Mesenchymal stem cell (in vitro differentiated cells and primary cell): ENCODE measurements around the gene ITGB8. TPM values are rescaled to one million over a fixed set of nuclear protein-coding genes. Genes with fewer than 3 reads are reported as not detected.

Experiments
- DNase-seq: peaks from one replicate; pipeline ENCODE4 v3.0.0-alpha.2; 2013
- H2AFZ ChIP-seq: one replicate; pipeline ENCODE4 v1.6.1; 2013; ENCODE audit warnings: low read depth, mild to moderate bottlenecking, control low read depth, inconsistent platforms, low read length, moderate library complexity
- H2AK5ac ChIP-seq: 2 replicates; pipeline ENCODE4 v1.6.1; 2013; ENCODE audit warnings: low read length, moderate library complexity, mild to moderate bottlenecking, inconsistent platforms; ENCODE audit not compliant: severe bottlenecking
- H2BK120ac ChIP-seq: one replicate; pipeline ENCODE4 v1.6.1; 2013; ENCODE audit warnings: low read depth, mild to moderate bottlenecking, inconsistent platforms, low read length, moderate library complexity
- H2BK12ac ChIP-seq, 2 experiments: one replicate each; pipeline ENCODE4 v1.6.1; 2013; ENCODE audit warnings: inconsistent platforms in 2 of 2, low read length in 2 of 2, mild to moderate bottlenecking in 2 of 2, moderate library complexity in 2 of 2, control low read depth in 1 of 2
- H2BK15ac ChIP-seq: one replicate; pipeline ENCODE4 v1.6.1; 2013; ENCODE audit warnings: mild to moderate bottlenecking, low read depth, inconsistent platforms; ENCODE audit not compliant: poor library complexity, severe bottlenecking
- H2BK5ac ChIP-seq: 2 replicates; pipeline ENCODE4 v1.6.1; 2013; ENCODE audit warnings: low read depth, mild to moderate bottlenecking, low read length, control low read depth, inconsistent platforms; ENCODE audit not compliant: poor library complexity, severe bottlenecking
- H3K14ac ChIP-seq, 2 experiments: one replicate each; pipeline ENCODE4 v1.6.1; 2013; ENCODE audit warnings: inconsistent platforms in 2 of 2, low read length in 2 of 2, control low read depth in 1 of 2, mild to moderate bottlenecking in 1 of 2, moderate library complexity in 1 of 2
- H3K18ac ChIP-seq, 2 experiments: one replicate each; pipeline ENCODE4 v1.6.1; 2013; ENCODE audit warnings: inconsistent platforms in 2 of 2, low read length in 2 of 2, control low read depth in 1 of 2, low read depth in 1 of 2, mild to moderate bottlenecking in 1 of 2
- H3K23ac ChIP-seq, 2 experiments: one replicate each; pipeline ENCODE4 v1.6.1; 2013; ENCODE audit warnings: inconsistent platforms in 2 of 2, low read length in 2 of 2, mild to moderate bottlenecking in 2 of 2, moderate library complexity in 2 of 2, control low read depth in 1 of 2
- H3K27ac ChIP-seq: 2 replicates; pipeline ENCODE4 v1.5.1; 2013; ENCODE audit warnings: mild to moderate bottlenecking, moderate library complexity, low read length, control low read depth, inconsistent platforms; ENCODE audit not compliant: poor library complexity, severe bottlenecking
- H3K27me3 ChIP-seq, 2 experiments: 2 replicates each; pipeline versions ENCODE4 v1.6.1 to v1.7.0; 2013; ENCODE audit warnings: low read length in 2 of 2, mild to moderate bottlenecking in 2 of 2, moderate library complexity in 2 of 2, control low read depth in 1 of 2, inconsistent platforms in 1 of 2; ENCODE audit not compliant: control insufficient read depth in 1 of 2, insufficient read depth in 1 of 2
- H3K36me3 ChIP-seq, 2 experiments: 2 replicates each; pipeline versions ENCODE4 v1.6.1 to v1.7.0; 2013; ENCODE audit warnings: low read length in 2 of 2, control low read depth in 1 of 2, inconsistent platforms in 1 of 2, low read depth in 1 of 2, mild to moderate bottlenecking in 1 of 2; ENCODE audit not compliant: insufficient read depth in 2 of 2, control insufficient read depth in 1 of 2
- H3K4ac ChIP-seq, 2 experiments: one replicate each; pipeline ENCODE4 v1.6.1; 2013; ENCODE audit warnings: inconsistent platforms in 2 of 2, low read length in 2 of 2, mild to moderate bottlenecking in 2 of 2, moderate library complexity in 2 of 2, control low read depth in 1 of 2, low read depth in 1 of 2
- H3K4me1 ChIP-seq: 2 replicates; pipeline ENCODE4 v1.6.1; 2013; ENCODE audit warnings: low read depth, low read length, control low read depth; ENCODE audit not compliant: control insufficient read depth, insufficient read depth
- H3K4me2 ChIP-seq: 2 replicates; pipeline ENCODE4 v1.6.1; 2013; ENCODE audit warnings: low read length, mild to moderate bottlenecking, inconsistent platforms; ENCODE audit not compliant: poor library complexity, severe bottlenecking
- H3K4me3 ChIP-seq, 2 experiments: 2 replicates each; pipeline versions ENCODE4 v1.5.1 to v1.7.0; 2013; ENCODE audit warnings: low read length in 2 of 2, mild to moderate bottlenecking in 2 of 2, control low read depth in 1 of 2, low read depth in 1 of 2; ENCODE audit not compliant: insufficient read depth in 1 of 2
- H3K79me1 ChIP-seq: replicated peaks from 2 replicates; pipeline ENCODE4 v1.6.1; 2013; ENCODE audit warnings: mild to moderate bottlenecking, control low read depth, low read length, inconsistent platforms; ENCODE audit not compliant: poor library complexity, severe bottlenecking
- H3K9ac ChIP-seq: 2 replicates; pipeline ENCODE4 v1.7.0; 2013; ENCODE audit warnings: mild to moderate bottlenecking, low read length, moderate library complexity
- H3K9me3 ChIP-seq: 2 replicates; pipeline ENCODE4 v1.7.0; 2013; ENCODE audit warnings: mild to moderate bottlenecking, low read length; ENCODE audit not compliant: control insufficient read depth
- H4K8ac ChIP-seq: one replicate; pipeline ENCODE4 v1.6.1; 2013; ENCODE audit warnings: inconsistent platforms, mild to moderate bottlenecking, low read length, moderate library complexity
- H4K91ac ChIP-seq: one replicate; pipeline ENCODE4 v1.6.1; 2013; ENCODE audit warnings: mild to moderate bottlenecking, low read length, inconsistent platforms
- WGBS: methylation state at CpG from one replicate; pipeline ENCODE4 v1.1.7; 2013; ENCODE audit warnings: mixed read lengths; 5-methylcytosine and 5-hydroxymethylcytosine counted together
- polyA plus RNA-seq, 2 experiments: library from polyadenylated mRNA; stranded (reverse); fragments of 200-250 nt; gene quantifications; one replicate each; pipeline ENCODE4 v1.2.3, GENCODE V29; 2013

The ITGB8 gene
- 0.25 TPM for polyA plus RNA-seq (2013, experiment 1 of 2)
- 0.30 TPM for polyA plus RNA-seq (2013, experiment 2 of 2)

- Histone ChIP-seq H2BK12ac (peak within 1 kb of the TSS in 1 of 2 experiments; percentile 83), H3K9me3 (no peaks in the 10 kb centered on the region), H3K27ac (peak within 1 kb of the TSS; percentile 98), H3K14ac (peak within 1 kb of the TSS in 1 of 2 experiments; percentile 46), H2AFZ (peak within 1 kb of the TSS; percentile 91), H3K23ac (no peak within 1 kb of the TSS), H3K4me1 (peaks cover 4% of the 10 kb centered on the region), H3K4ac (peak within 1 kb of the TSS in 1 of 2 experiments; percentile 24), H2AK5ac (peak within 1 kb of the TSS; percentile 38), H3K79me1 (no peaks in the 10 kb centered on the region), H3K4me2 (peak within 1 kb of the TSS; percentile 61), H2BK15ac (peak within 1 kb of the TSS; percentile 26), H3K36me3 (no peaks in the 10 kb centered on the region), H3K9ac (peak within 1 kb of the TSS; percentile 95), H3K27me3 (no peaks in the 10 kb centered on the region), H4K91ac (no peak within 1 kb of the TSS), H2BK120ac (no peak within 1 kb of the TSS), H3K18ac (peak within 1 kb of the TSS in 1 of 2 experiments; percentile 90), H2BK5ac (peak within 1 kb of the TSS; percentile 93), H4K8ac (peak within 1 kb of the TSS; percentile 48), H3K4me3 (peak within 1 kb of the TSS; percentile 81 to 94)
- 1% methylated on average over 50 of the region's 50 CpGs for WGBS
- peak; percentile 86 for DNase-seq
These were observed at the start of gene ITGB8 for GRCh38 chr7:20330239-20330927. Gene ITGB8 (plus strand): TSS chr7:20330900. CDS start chr7:20331807, 907 bp downstream.

- no peaks in the 10 kb centered on the region for H3K36me3 ChIP-seq
- H3K27ac ChIP-seq = no peak overlapping the region
- H3K4ac ChIP-seq = no peak overlapping the region
- H4K8ac ChIP-seq = no peak overlapping the region
- H3K9ac ChIP-seq = no peak overlapping the region
- no peak overlapping the region for H2AFZ ChIP-seq
- no peaks in the 10 kb centered on the region for H3K9me3 ChIP-seq
- H2BK5ac ChIP-seq = no peak overlapping the region
- no CpG with 5 or more reads among the region's 1 CpG for WGBS
- peak; percentile 11 for DNase-seq
- H2BK12ac ChIP-seq = no peak overlapping the region
- H3K23ac ChIP-seq = no peak overlapping the region
- no peaks in the 10 kb centered on the region for H3K79me1 ChIP-seq
- no peak overlapping the region for H3K18ac ChIP-seq
- no peaks in the 10 kb centered on the region for H3K27me3 ChIP-seq
- no peak overlapping the region for H3K4me2 ChIP-seq
- H2AK5ac ChIP-seq = no peak overlapping the region
- H3K4me3 ChIP-seq = no peak overlapping the region
- no peak overlapping the region for H2BK120ac ChIP-seq
- no peak overlapping the region for H2BK15ac ChIP-seq
- H4K91ac ChIP-seq = no peak overlapping the region
- H3K4me1 ChIP-seq = no peaks in the 10 kb centered on the region
- no peak overlapping the region for H3K14ac ChIP-seq
These were observed 47.7 kb upstream of the ITGB8 start for GRCh38 chr7:20282959-20283358.

GRCh38 chr7:20283385-20283784 lies 47.3 kb upstream of the ITGB8 start:
- no peaks in the 10 kb centered on the region for H3K36me3 ChIP-seq
- H3K9ac ChIP-seq = no peak overlapping the region
- no peak overlapping the region for H3K4ac ChIP-seq
- H3K18ac ChIP-seq = no peak overlapping the region
- WGBS = no CpG with 5 or more reads among the region's 2 CpGs
- no peaks in the 10 kb centered on the region for H3K4me1 ChIP-seq
- H3K14ac ChIP-seq = no peak overlapping the region
- H3K79me1 ChIP-seq = no peaks in the 10 kb centered on the region
- no peak overlapping the region for H2AFZ ChIP-seq
- H3K9me3 ChIP-seq = no peaks in the 10 kb centered on the region
- no peak overlapping the region for H3K23ac ChIP-seq
- no peak overlapping the region for H4K91ac ChIP-seq
- no peak overlapping the region for H3K27ac ChIP-seq
- no peak overlapping the region for H2BK15ac ChIP-seq
- no peak overlapping the region for H3K4me2 ChIP-seq
- H3K4me3 ChIP-seq = no peak overlapping the region
- no peak overlapping the region for H2BK12ac ChIP-seq
- H2BK120ac ChIP-seq = no peak overlapping the region
- no peak overlapping the region for H4K8ac ChIP-seq
- no peaks in the 10 kb centered on the region for H3K27me3 ChIP-seq
- no peak overlapping the region for H2AK5ac ChIP-seq
- no peak for DNase-seq
- H2BK5ac ChIP-seq = no peak overlapping the region

GRCh38 chr7:20284003-20284770 lies 46.5 kb upstream of the ITGB8 start:
- no peak overlapping the region for H3K18ac ChIP-seq

More at GRCh38 chr7:20284003-20284770, 46.5 kb upstream of the ITGB8 start:
- Histone ChIP-seq H3K4me1 (no peaks in the 10 kb centered on the region), H3K27ac (no peak overlapping the region), H3K14ac (no peak overlapping the region), H3K4ac (no peak overlapping the region), H3K9ac (no peak overlapping the region), H2AK5ac (no peak overlapping the region), H3K27me3 (no peaks in the 10 kb centered on the region), H3K4me2 (no peak overlapping the region), H3K23ac (no peak overlapping the region), H3K4me3 (no peak overlapping the region), H4K8ac (no peak overlapping the region), H3K9me3 (no peaks in the 10 kb centered on the region), H2BK5ac (no peak overlapping the region), H2BK15ac (no peak overlapping the region), H4K91ac (no peak overlapping the region), H2BK12ac (no peak overlapping the region), H2AFZ (no peak overlapping the region), H3K36me3 (no peaks in the 10 kb centered on the region), H3K79me1 (no peaks in the 10 kb centered on the region), H2BK120ac (no peak overlapping the region)
- 96% methylated on average over 1 of the region's 3 CpGs for WGBS
- DNase-seq = no peak
